NCI-H748 treated with DMSO at 0.1 percent for 48 hours (cell line): ENCODE measurements around the gene ZNF646.
"Not testable (repeated sequence)": the region's sequence is repeated elsewhere in the genome, so short reads cannot be mapped to it uniquely, and the experiment has no call there.

ENCODE experiments used
- DNase-seq: peaks from one replicate; lab custom pipeline; 2025; lab: John Stamatoyannopoulos, UW

ZNF646 gene

DNA sequence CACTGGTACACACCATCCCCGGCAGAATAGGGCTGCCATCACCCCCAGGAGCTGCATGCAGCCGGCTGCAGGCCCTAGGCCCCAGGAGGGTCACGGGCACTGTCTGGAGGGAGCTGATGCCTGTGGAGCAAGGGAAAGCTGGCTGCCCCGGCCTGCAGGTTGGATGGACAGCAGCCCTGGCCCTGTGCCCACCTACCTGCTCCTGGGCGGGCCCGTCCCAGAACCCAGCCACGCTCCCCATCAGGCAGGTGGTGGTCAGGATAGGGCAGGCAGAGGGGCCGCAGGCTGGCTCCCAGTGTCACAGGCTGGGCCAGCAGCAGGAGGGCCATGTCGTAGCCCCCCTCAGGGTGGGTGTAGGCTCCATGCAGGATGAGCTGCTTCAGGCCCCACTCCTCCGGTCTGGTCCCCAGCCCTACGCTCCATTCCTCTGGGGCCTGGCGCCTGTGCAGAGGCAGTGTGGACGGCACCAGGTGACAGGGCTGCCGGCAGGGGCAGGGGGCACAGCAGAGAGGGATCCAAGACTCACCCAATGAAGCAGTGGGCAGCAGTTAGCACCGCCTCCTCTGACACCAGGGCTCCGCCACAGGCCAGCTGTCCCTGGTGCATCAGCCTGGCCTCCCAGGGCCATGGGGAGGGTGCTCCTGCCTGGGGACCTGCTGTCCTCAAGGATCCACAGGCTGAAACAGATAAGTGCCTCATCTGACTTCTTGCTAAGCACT lies 10.5 kb downstream of the ZNF646 start:
- DNase-seq, result no peak

DNA sequence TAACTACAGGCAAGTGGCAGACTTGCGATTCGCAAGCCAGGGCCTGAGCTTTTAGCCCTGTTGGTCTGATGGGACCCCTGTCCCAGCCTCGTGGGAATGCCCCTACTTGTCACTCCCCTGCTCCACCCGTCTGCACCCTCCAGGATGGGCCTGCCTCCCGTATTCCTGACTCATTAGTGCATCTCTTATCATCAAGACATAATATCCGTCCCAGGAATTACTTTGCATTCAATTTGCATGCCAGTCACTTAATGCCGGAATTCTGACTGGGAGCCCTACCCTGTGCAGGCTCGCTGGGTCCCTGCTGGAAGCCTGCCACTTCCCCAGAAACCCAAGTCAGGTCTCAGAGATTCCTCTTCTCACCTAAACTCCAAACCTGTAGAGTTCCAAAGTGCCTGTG lies 11.2 kb downstream of the ZNF646 start:
- no peak for DNase-seq

- no peak for DNase-seq
These were observed 11.8 kb downstream of the ZNF646 start for GRCh38 chr16:31085873-31086628.

- no peak for DNase-seq
These were observed 12.3 kb downstream of the ZNF646 start for GRCh38 chr16:31086629-31086906.

GRCh38 chr16:31087481-31087880 lies 13.3 kb downstream of the ZNF646 start:
- DNase-seq, result no peak

DNA sequence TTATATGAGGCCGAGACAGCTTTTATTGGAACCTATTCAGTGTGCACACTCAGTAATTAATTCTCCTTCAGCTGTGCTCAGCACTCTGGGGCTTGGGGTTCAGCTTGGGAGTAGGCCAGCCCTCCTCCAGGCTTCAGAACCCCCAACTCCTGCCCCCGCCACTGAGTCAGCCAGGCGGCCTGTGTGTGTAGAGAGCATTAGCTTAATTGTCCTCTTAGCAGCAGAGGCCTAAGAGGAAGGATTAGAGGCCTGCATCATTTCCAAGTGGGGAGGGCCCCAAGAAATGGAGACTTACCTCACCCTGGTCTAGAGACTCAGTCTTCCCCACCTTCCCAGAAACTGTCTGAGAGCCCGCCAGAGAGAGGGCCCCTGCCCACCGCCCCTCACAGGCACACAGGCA lies 13.7 kb downstream of the ZNF646 start:
- no peak for DNase-seq

GRCh38 chr16:31088459-31089183 lies 14.4 kb downstream of the ZNF646 start, which contains the start of gene PRSS53:
Gene PRSS53, minus strand, starts transcription at chr16:31088943. Its CDS starts 134 bp downstream, at chr16:31088809.
- no peak for DNase-seq

DNA sequence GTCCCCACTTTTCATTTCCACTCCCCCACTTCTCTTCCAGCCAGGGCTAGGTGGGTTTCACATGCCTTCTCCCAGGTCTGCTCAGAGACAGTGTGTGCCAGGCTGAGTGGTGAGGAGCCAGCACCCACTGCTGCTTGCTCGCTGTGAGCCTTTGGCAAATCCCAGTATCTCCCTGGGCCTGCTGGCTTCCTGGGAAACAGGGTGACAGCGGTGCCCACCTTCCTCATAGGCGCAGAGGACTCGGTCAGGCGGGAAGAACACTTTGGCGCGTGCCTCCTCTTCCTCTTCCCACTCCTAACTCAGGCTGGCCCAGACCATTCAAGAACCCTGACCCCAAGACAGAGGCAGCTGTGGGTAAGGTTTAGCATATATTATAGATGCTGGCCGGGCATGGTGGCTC lies 15.0 kb downstream of the ZNF646 start:
- DNase-seq, result no peak

DNA sequence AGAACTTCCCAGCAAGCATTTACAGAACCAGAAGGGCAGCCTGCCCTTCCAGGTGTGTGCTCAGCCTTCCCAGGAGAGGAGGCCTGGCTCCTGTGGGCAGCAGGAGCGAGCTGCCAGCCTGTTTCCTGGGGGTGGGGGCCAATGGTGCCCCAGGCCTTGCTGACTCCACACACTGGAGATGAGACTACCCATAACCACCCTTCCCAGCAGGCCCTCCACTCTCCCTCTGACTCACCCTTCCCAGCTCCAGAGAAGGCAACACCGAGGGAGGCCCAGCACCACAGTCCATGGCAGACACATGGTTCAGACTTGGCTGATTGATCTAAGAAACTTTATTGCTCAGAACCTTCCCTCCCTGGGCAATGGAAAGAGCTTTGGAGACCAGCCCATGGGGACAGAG lies 16.3 kb downstream of the ZNF646 start:
- no peak for DNase-seq

- no peak for DNase-seq
These were observed 18.1 kb downstream of the ZNF646 start for GRCh38 chr16:31092330-31092729.

DNA sequence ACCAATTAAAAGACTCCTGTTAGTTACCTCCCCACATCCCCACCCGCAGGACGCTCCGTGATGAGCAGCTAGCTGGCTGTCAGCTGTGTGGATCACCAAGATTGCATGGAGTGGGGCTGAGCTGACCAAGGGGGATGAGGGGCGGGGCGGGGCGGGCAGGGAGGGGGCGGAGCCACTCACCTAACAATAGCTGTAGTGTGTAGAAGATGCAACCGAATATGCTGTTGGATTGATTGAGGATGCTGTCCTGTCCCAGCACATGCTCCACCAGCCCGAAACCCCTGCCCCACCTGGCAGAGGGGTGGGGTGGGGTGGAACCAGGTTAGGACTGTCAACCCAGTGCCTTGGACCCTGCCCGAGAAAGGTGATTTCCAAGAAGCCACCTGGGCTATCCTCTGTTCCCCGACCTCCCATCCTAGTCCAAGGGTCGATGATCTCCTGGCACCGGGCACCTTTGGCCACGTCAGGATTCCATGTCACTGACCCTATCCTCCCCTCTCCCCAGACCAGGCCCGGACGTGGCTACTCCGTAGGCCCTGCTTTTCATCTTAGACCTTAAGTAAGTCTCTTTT lies 19.0 kb downstream of the ZNF646 start:
- peak; percentile 33 for DNase-seq

GRCh38 chr16:31094088-31094423 lies 19.8 kb downstream of the ZNF646 start:
- DNase-seq, result no peak

DNA sequence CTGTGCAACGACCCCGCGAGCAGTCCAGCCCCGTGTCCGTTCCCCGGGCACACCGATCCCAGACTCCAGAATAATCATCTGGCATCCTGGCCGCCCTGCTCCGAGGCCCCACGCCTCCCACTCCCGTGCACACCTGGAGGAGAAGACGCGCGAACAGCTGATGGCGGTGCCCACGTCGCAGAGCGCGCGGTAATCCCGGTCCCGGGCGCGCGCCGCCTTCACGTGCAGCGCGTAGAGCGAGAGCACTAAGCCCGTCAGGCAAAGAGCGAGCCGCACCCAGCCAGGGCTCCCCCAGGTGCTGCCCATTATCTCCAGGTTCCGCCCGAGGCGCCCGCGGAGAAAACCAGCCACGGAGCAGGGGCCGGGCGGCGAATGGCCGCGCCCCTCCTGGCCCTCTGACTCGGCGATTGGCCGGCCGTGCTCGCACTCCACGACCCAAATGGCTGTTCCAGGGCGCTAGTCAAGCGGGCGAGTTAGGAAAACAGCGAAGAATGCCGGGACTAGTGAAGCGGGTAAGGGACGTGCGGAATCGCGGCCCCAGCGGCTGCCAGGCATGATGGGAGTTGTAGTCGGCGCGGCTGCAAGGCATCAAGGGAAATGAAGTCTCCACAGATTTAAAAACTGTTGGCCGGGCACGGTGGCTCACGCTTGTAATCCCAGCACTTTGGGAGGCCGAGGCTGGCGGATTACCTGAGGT lies 20.4 kb downstream of the ZNF646 start, which contains the start of gene VKORC1:
TSS of gene VKORC1 (minus strand) at position 374 of the 697 bp plus-strand sequence. CDS start at position 306, 68 bp downstream.
- peak; percentile 88 for DNase-seq

DNA sequence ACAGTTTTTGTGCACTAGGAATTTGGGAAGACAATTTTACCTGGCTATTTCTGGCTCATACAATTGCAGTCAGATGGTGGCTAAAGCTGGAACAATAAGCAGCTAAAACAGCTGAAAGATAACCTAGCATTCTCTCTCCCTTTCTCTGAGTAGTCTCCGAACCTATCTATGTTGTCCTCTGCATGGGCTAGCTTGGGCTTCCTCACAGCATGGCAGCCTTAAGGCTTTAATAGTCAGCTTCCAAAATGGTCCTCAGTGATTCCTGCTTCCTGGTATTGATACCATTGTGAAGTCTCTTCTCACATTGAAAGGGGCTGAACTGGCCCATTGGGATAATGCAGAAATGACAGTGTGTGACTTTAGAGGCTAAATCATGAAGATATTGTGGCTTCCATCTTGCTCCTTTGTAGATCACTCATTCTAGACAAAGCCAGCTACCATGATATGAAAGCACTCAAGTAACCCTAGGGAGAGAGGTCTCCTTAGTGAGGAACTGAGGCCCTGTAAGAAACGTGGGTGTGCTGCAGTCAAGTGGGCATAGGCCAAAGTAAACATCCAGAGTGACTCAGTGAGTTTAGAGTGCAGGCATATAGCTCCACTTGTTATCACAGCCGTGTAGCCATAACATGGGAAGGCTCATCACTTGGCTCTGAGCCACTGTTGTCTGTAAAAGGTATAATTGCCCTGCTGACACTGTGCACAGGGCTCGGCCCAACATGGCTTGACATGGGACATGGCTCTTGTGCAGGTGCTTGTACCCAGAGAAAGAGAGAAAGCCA lies 25.8 kb downstream of the ZNF646 start:
- no peak for DNase-seq

GRCh38 chr16:31100876-31101641 lies 26.8 kb downstream of the ZNF646 start:
- DNase-seq, result not testable (repeated sequence)

DNA sequence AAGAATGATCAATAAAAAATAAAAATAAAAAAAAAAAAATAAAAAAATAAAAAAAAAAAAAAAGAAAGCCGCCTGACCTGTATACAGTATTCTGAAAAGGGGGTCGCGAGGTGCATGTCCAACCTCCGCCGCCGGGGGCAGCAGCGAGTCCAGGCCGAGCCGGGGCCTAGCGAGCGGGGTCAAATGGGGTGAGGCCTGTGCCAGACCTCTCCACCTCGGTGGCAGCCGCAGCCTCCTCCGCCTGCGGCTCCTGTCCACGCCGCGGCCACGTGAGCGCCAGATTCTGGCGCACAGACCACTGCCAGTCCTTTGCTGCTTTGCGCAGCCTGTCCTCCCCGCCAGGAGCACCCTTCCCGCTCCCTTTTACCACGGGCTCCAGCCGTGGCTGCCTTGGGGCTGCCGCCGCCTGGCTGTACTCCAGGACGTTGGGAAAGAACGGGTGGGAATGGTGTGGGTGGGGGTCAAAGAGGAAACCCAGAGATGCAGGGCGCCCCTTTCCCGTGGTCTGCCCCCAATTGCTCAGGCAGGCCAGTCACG lies 31.5 kb downstream of the ZNF646 start:
- no peak for DNase-seq

DNA sequence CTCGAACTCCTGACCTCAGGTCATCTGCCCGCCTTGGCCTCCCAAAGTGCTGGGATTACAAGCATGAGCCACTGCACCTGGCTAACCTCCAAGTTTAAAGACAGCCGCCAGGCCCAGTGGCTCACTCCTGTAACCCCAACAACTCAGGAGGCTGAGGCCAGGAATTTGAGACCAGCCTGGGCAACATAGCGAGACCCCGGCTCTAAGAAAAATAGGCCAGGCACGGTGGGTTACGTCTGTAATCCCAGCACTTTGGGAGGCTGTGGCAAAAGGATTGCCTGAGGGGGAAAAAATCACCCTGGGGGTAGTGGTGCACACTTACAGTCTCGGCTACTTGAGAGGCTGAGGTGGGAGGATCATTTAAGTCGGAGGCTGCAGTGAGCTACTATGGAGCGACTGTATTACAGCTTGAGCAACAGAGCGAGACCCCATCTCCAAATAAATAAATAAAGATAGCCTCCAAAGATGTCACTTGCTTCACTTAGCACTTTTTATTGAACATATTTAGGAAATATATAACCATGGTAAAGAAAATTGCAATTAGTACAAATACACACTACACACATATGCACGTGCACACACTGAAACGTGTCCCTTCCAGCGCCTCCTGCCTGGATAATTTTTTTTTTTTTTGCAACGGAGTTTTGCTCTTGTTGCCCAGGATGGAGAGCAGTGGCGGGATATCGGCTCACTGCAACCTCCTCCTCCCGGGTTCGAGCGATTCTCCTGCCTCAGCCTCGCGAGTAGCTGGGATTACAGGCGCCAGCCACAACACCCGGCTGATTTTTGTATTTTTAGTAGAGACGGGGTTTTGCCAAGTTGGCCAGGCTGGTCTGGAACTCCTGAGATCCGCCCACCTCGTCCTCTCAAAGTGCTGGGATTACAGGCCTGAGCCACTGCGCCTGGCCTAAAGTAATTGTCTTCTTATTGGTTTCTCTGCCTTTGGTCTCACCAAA lies 32.6 kb downstream of the ZNF646 start:
- DNase-seq, result no peak

DNA sequence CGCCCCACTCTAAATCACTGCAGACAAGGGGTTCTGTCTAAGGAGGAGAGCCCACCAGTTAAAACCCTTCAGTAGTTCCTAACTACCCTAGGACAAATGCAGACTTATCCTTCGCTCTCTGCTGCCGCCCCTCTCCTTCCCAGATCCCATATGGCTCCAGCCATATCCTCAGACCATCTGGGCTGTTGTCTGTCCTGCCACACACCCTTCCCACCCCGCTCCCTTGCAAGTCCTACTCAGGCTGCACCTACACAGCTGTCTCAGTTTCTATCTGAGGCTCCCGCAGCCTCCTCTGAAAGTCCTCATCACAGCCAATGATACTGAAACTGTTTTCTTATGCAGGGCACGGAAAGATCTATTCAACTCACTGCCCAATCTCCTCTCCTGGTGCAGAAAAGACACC lies 33.2 kb downstream of the ZNF646 start:
- DNase-seq, result no peak
